COLO668 (cell line): ENCODE measurements around the gene EED.
"Not testable (repeated sequence)": the region's sequence is repeated elsewhere in the genome, so short reads cannot be mapped to it uniquely, and the experiment has no call there.

Source experiments
- DNase-seq: peaks from one replicate; lab custom pipeline; 2025; ENCODE audit not compliant: unreplicated experiment; lab: John Stamatoyannopoulos, UW

Gene EED

GRCh38 chr11:86218125-86219084 is 26.1 kb upstream of the EED start:
- DNase-seq = peak; percentile 56

DNA sequence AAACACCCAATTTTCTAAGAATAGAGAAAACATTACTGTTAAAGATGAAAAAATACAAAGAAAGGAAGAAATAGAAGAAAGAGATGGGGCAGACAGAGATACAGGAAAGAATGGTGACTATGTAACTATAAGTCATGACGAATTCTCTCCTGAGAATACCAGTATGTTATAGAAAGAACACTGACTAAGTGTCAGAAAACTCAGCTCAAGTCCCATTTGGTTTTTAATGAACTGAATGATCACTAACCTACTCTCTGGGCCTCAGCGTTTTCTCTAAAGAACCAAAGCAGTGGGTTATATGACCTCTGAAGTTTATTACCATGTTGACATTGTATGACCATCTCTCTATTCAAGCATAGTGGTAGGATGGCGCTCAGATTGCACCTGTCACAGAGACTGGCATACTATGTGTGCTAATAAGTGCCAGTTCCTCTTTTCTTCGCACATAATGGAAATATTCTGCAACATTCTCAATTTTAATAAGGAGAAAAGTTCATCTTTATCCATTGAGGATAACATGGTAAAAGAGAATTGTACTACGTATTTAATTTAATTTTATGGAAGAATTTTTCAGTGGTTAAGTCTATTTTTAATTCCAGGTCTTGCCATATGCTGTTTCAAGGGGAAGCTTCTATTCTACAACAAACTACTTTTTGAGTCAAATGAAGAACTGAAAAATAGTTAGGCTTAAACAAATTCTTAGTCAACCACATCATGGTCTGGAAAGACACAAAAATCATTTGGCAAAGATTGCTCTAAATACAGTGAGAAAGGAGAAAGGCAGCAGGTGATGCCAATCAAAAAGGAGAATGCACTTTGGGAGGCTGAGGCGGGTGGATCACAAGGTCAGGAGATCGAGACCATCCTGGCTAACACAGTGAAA is 25.0 kb upstream of the EED start:
- DNase-seq = no peak

DNA sequence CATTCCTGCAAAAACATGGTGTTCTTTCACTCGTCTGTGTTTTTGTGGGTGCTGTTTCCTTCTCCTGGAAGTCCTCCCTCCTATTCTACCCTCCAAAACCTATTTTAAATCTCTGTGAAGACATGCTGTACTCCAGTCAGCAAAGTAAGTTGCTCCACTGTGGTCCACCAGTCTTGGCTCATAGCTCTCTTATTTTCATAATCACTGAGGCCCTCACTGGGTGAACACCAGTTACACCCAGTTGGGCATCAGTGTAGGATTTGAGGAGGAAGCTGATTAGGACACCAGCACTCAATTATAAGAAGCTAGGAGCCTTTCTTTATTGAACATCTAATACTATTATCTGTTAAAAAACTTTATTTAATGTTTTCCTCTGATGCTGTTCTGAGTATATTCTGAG is 23.9 kb upstream of the EED start:
- DNase-seq = no peak

- DNase-seq = no peak
Measured at GRCh38 chr11:86222081-86222480, 22.5 kb upstream of the EED start.

DNA sequence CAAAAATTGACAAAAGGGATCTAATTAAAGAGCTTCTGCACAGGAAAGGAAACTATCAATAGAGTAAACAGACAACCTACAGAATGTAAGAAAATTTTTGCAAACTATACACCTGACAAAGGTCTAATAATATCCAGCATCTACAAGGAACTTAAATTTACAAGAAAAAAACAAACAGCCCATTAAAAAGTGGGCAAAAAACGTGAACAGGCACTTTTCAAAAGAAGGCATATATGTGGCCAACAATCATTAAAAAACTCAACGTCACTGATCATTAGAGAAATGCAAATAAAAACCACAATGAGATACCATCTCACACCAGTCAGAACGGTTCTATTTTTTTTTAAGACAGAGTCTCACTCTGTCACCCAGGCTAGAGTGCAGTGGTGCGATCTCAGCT is 20.0 kb upstream of the EED start:
- not testable (repeated sequence) for DNase-seq

DNA sequence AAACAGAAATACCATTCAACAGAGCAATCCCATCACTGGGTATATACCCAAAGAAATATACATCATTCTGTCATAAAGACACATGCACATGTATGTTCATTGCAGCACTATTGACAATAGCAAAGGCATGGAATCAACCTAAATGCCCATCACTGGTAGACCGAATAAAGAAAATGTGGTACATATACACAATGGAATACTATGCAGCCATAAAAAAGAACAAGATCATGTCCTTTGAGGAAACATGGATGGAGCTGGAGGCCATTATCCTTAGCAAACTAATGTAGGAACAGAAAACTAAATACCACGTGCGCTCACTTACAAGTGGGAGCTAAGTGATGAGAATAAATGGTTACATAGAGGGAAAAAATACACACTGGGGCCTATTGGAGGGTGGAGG is 19.2 kb upstream of the EED start:
- not testable (repeated sequence) for DNase-seq

GRCh38 chr11:86228269-86229038 is 16.1 kb upstream of the EED start:
- no peak for DNase-seq

DNA sequence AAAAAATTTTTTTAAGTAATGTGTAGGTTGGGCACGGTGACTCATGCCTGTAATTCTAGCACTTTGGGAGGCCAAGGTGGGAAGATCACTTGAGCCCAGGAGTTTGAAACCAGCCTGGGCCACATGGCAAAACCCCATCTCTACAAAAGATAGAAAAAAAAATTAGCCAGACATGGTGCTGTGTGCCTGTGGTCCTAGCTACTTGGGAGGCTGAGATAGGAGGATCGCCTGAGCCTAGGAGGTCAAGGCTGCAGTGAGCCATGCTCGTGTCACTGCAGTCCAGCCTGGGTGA is 15.6 kb upstream of the EED start:
- DNase-seq = not testable (repeated sequence)

- no peak for DNase-seq
Measured at GRCh38 chr11:86230179-86230804, 14.3 kb upstream of the EED start.

GRCh38 chr11:86230921-86231434 is 13.6 kb upstream of the EED start:
- no peak for DNase-seq

- DNase-seq = no peak
Measured at GRCh38 chr11:86232556-86232955, 12.0 kb upstream of the EED start.

GRCh38 chr11:86234831-86235461 is 9.6 kb upstream of the EED start:
- DNase-seq = no peak

GRCh38 chr11:86237267-86237804 is 7.2 kb upstream of the EED start:
- DNase-seq = no peak

DNA sequence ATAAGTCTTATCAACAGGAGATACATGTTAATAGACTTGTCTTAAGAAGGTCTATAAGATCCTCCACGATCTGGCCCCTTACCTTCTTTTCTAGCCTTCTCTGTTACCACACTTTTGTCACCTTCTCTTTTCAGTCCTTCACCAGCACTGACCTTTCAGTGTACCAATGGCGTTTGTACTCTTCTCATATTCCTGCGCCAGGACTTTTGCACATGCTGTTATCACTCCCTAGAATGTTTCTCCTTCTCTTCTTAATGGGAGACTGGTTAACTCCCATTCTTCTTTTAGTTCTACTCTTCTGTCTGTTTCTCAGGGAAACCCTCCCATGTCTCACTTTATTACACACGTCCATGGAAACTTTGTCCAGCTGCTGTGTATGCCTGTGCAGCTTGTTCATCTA is 4.4 kb upstream of the EED start:
- DNase-seq = no peak

DNA sequence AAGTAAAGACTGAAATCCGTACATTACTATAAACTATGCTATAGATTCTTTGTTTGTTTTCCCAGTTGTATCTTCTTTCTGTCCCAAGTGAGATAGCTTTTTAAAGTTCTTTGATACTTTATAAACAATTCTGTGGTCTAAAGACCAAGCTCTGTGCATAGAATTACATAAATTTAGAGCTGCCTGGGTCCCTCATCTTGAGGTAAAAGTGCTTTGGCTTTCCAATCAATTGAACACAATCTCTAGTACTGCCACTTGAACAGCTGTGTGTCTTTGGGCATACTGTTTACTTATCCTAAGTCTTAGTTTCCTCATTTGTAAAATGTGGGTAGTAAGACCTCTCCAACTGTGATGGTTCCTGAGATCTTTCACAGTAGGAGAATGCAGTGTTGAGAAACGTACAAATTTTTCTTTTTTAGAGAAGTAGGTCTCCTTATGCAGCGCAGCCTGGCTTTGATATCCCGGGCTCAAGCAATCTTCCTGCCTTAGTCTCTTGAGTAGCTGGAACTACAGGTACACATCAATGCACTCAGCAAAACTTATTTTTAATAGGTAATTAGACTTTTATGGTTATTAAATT is 2.5 kb upstream of the EED start:
- no peak for DNase-seq

GRCh38 chr11:86243396-86243795 is 1.2 kb upstream of the EED start:
- no peak for DNase-seq

DNA sequence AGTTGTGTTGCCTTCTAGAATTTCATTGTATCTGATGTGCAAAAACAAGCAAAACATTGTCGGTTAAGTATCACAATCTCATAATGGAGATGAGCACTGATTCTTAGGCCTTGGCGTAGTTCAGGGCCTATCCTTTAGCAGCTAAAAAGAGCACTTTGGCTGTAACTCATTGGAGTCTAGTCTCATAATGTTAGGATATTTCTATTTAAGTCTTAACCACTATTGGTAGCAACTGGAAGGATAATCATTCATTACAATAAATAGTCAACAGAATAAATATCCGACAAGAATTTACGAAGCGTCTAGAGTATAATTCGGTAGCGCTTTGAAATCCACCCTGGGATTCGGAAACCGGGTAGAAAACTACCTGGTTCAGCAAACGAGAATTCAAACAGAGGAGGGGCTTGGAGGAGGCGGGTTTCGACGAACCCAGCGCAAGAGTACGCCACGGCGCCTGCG is 461 bp upstream of the EED start:
- DNase-seq = peak; percentile 89

DNA sequence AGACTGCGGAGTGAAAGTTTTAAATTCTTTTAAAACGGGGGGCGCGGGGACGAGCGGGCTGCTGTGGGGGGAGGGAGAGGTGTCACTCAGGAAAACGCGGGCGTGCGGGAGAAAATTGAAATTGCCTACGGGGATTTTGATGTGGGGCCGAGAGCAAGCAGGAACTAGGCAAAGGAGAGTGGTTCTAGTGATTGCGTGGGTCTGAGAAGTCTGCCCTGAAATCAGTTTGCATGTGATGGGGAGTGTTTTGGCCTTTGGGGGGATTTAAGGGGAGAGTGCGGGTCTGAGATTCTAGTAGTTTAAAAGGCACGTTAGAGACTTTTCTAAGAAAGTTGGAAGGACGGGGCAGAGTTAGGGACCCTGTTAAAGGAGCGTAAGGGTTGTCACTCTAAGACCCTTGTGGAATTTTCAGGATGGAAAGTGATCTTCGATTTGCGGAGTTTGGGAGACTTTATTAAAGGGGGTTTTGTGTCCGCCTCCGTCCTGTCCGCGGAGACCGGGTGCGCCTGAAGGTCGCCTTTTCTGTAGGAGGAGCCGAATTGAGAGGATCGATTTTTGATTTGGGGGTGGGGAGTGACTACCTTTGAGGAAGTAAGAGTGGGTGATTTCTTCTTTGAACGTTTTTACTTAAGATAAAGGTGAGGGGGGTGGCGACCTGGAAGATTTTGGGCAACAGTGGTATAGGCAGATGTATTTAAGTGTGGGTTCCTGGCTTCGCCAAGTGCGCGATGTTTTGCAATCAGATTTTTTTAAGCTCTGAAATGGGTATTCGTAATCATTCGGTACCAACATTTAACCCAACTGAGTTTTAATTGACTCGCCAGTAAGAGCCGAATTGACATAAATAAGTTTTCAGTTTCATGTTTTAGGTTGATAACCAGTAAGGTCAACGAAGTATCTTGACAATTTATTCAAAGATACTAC is 1.1 kb downstream of the EED start:
- peak; percentile 38 for DNase-seq
